Kidney tubule cell (primary cell): ENCODE results near the gene LHX2.
A peak's percentile ranks its signal among the peaks of the same experiment; 100 is the strongest.

ENCODE experiments used
- DNase-seq: peaks from one replicate; pipeline ENCODE4 v3.0.0-alpha.2; 2018; ENCODE audit warnings: low spot score

LHX2 gene

GRCh38 chr9:123999661-124000060 lies 11.9 kb upstream of the LHX2 start:
- no peak for DNase-seq

- no peak for DNase-seq
Observed at GRCh38 chr9:124000161-124000783, 11.3 kb upstream of the LHX2 start.

- no peak for DNase-seq
Observed at GRCh38 chr9:124000784-124001457, 10.6 kb upstream of the LHX2 start.

DNA sequence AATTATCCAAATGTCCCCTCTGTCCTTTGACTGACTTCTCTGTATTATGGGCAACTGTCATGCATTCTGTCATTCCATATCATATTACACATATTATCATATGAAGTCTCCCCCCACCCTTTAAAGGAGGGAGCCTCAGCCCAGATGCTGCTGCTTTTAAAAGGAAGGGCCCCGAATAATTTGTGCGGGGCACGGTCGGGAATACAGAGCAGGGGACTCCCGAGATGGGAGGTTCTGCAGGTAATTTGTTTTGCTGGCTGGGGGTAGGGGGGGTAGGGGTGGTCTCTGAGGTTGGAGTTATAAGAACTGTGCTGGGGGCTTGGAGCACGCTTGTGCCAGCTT lies 10.1 kb upstream of the LHX2 start:
- no peak for DNase-seq

GRCh38 chr9:124001866-124002525 lies 9.6 kb upstream of the LHX2 start:
- DNase-seq: no peak

DNA sequence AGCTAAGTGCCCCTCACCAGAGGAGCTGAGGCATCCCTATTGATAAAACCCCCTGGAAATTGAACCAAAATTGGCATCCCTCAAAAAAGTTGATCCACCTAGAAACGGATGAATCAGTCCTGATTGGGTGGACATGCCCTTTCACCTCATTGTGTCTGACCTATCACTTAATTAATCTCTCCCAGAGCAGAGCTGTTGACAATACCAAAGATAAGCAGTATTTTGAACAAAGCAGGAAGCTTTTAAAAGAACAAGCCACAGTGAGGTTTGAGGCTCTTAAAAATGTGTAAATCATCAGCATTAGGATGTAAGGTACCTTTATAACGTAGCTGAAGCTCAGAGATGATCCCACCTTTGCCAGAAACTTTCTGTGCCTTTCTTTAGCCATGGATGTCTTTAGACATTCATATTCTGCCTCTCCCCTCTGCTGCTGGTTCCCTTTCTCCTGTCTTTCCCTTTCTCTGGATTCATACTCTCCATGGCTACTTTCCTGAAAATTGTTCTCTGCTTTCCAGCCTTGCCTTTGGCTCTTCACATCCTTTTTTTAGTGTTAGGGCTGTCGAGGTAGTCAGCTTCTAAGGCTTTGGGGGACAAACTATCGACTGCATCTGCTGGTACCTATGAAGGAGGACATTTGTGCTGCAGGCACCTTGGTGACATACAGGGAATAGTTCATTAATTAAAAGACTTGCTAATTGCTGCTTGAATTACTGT lies 7.8 kb upstream of the LHX2 start:
- no peak for DNase-seq

- DNase-seq: no peak
Observed at GRCh38 chr9:124004593-124004992, 7.0 kb upstream of the LHX2 start.

DNA sequence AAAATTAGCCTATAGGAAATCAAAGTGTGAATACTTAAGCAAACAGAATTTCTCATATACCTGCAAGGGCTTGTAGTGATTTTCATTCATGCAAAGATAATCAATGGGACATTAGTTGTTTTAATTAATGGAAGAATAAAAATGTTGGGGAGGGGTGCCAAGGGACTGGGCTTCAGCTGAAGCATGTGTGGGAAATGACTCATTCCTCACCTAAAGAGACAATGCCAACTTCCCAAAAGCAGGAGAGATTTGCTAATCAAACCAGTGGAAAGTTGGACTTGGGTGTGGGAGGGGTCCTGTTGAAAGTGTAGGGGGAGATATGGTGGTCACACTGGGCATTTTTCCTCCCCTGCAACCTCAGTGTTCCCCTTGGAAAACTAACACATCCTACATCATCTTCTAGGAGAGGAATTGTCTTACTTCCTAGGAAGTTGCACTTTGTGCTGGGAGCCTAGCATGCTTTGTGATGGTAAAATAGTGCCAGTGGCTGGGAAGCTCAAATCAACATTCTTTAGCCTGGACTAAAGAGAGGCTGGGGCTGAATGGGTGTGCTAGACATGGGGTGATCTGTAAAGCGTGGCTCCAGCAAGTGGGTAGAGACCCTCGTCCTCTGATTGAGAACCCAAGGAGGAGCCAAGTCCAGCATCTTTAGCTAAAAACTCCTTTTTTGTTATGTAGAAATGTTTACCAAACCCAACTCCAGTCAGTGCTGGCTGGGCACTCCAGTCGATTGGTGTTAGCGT lies 6.4 kb upstream of the LHX2 start:
- DNase-seq: no peak

DNA sequence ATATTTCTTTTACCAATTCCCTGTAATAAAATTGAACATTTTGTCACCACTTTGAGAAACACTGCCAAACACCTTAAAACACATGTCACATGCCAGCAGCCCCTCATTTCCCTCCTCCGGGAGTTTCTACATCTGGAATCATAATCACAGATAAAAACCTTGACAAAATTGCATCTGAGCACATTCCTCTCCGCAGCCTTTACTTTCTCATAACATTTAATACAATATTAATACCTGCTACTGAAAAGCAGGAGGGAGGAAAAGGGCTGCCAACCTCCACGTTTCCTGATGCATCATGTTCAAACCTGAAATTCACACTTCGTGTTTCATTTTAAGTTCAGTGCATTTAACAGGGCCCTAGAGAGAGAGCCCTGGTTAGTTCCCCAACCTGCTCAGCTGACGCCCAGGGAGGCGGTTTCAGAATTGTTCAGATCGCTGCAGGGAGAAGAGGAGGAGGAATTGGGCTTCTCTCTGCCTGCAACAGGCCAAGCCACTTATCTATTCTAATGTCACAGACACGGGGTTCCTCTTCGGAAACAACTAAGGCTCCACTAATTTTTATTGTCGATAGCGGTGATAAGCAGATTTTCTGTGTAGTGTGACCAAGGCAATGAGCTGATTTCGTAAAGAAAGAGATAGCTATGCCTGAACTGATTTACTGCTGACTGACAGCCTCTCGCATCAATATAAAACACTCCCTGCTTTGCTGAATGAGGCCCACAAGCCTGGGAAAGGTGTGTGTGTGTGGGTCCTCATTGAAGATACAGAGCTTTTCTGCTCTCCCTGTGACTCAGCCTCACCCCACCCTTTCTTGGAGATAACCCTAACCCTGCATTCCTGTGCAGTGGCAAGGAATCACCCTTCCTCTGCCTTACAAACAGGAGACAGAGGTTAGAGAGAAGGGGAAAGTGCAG lies 4.9 kb upstream of the LHX2 start:
- no peak for DNase-seq

DNA sequence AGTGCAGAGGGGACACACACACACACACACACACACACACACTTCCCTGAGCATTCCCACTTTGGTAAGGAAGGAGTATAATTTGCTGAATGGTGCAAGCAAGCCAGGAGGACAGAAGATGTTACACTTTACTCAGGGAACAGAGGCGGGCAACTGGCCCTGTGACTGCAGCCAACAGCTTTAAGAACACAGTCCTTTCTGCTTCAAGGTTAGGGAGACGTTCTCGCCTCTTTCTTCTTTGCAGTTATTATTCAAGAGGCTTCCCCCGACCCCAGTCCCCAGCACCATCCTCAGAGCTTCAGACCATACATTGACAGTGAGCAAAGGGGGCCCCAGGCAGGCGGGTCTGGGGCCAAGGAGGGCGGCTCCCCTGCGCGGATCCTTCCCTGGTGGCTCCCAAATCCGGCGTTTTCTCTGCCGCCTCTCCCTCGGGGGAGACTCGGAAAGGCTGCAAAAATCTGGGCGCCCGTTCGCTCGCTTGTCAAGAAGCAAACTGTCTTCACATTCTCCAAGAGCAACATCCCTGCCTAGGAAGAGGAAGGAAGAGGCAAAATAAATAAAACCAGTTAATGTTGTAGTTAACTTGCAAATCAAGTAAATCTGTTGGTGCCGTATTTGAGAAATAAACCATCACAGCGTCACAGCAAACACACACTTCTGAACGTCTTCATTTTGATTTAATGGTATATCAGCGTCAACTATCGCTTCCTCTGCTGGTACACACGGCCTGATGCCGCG lies 3.8 kb upstream of the LHX2 start:
- no peak for DNase-seq

DNA sequence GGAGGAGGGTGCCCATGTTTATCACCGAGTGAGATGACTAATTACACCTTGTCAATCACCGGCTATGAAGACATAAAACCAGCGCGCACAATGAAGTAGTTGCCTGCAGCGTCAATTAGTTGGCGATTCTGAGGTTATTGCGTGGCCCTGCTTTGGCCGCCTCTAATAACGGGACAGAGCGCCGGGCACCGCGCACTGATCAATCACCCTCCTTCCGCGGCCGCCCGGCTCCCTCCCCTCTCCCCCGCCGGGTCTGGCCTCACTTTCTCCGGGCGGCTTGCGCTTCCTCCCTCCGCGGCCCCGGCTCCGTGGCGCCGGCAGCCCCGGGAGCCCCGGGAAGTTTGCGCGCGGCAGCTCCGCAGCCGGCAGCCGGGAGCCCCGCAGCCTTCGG lies 3.3 kb upstream of the LHX2 start:
- peak; percentile 25 for DNase-seq

DNA sequence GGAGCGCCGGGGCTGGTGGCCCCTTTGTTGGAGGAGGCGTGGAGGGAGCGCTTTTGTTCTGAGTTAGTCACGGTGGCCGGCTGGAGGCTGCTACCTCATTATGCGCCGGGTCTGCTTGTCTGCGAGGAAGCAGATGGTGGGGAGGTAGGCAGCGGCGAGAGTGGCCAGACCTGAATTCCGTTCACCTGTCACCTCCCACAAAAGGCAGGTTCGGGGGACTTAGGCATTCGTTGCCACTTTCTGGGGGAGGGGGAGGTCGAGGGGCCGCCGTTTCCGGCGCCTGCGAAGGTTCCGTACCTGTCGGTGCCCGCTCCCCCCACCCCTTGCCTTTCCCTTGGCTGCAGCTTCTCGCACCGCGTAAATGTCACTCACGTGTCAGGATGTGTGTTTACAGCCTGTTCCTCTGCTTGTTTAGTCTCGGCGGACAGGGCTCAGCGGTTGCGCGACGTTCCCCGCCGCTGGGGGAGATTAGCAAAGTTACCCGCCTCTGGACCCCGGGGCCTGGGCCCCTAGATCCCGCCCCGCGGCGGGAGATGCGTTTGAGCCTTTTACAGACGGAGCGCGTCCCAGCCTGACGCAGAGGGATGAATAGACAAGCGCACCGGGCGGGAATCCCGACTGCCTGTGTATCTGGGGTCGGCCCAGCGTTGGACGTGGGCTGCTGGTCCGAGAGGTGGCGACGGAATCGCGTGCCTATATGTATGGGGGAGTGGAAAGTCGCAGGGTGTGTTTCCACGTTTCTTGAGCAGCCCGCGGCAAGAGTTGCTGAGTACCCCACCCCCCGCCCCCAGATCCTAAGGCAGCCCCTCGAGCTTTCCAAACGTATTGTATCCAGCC lies 2.7 kb upstream of the LHX2 start:
- no peak for DNase-seq

- DNase-seq: no peak
Observed at GRCh38 chr9:124009531-124010217, 1.9 kb upstream of the LHX2 start.

- DNase-seq: no peak
Observed at GRCh38 chr9:124010303-124010664, 1.3 kb upstream of the LHX2 start.

GRCh38 chr9:124010665-124011321 lies 775 bp upstream of the LHX2 start:
- DNase-seq: no peak

DNA sequence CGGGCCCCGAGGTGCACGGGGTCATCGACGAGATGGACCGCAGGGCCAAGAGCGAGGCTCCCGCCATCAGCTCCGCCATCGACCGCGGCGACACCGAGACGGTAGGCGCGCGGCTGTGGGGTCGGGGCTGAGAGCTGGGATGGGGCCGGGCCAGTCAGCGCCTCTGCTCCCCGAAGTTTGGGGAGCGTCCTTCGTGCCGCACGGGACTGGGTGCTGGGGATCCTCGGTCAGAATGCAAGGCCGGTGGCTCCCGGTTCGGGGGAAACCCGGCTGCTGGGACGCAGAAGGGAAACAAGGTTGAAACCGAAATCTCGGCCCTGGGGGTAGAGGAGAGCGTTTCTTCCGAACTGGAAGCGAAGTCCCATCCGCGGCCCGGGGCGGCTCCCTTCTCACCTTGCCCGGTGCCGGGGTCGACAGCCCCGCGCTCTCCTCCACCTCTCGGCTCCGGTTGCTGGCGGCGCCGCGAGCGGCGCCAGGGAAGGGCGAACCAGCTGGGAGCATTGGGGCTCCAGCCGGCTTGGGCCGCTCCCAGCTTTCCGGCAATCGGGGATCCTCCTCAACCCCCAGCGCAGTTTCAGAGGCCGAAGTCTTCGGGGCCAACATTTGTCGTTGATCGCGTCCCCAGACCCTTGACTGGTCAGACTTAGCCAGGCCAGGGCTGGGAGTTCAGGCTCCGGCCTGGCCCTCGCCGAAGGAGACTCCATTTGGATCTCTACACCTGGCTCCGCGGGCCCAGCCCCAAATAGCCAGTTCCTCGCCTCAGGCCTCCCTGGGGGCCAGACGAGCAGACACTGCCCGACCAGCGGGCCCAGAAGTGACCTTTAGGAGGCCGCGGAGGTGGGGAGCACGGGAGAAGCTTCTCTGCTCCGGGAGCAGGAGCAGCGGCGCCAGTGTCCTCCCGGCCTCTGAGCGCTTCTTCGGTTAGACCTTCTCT lies 1.1 kb downstream of the LHX2 start:
- DNase-seq: no peak
